DND-41 (cell line): ENCODE measurements around the gene TBC1D8.

Experiments used
- CTCF ChIP-seq: IDR thresholded peaks from 2 replicates; pipeline ENCODE4 v1.5.1; 2012; ENCODE audit warnings: borderline replicate concordance, low read length, moderate library complexity, mild to moderate bottlenecking; ENCODE audit not compliant: poor library complexity, severe bottlenecking; ENCODE audit errors: extremely low read depth
- EZH2 ChIP-seq: IDR thresholded peaks from 3 replicates; pipeline ENCODE4 v1.6.1; 2012; ENCODE audit warnings: borderline replicate concordance, low read depth, mild to moderate bottlenecking, moderate library complexity, low read length, inconsistent platforms; ENCODE audit not compliant: severe bottlenecking

- TF ChIP-seq CTCF (peak; percentile 70), EZH2 (no peak)
Observed at GRCh38 chr2:101152272-101153076, 1.3 kb upstream of the TBC1D8 start.
